Neural cell (in vitro differentiated cells): ENCODE data around the gene EDN1. TPM values are rescaled to one million over a fixed set of nuclear protein-coding genes. Genes with fewer than 3 reads are reported as not detected.
A peak's percentile ranks its signal among the peaks of the same experiment; 100 is the strongest.

ENCODE experiments used
- H2AFZ ChIP-seq: fragments of 200-600, 300-800 bp; sonication (generic), shearing (Covaris generic); 2 replicates; pipeline ENCODE4 v1.6.0; 2014; ENCODE audit warnings: low read depth, mild to moderate bottlenecking, antibody characterized with exemption, low read length, moderate library complexity
- H3F3A ChIP-seq: fragments of 200-600 bp; shearing (Covaris generic); 2 replicates; pipeline ENCODE4 v1.6.1; 2016; ENCODE audit warnings: mild to moderate bottlenecking, moderate library complexity, mixed read lengths, antibody characterized with exemption, low read length; ENCODE audit not compliant: insufficient read depth, poor library complexity, severe bottlenecking
- H3K27ac ChIP-seq: fragments of 200-600, 300-800 bp; sonication (generic), shearing (Covaris generic); 2 replicates; pipeline ENCODE4 v1.5.1; 2014; ENCODE audit warnings: mild to moderate bottlenecking, low read length, moderate library complexity
- H3K27me3 ChIP-seq: fragments of 300-800, 200-600 bp; sonication (generic), shearing (Covaris generic); 2 replicates; pipeline ENCODE4 v1.6.0; 2014; ENCODE audit warnings: mild to moderate bottlenecking, low read depth, low read length, moderate library complexity; ENCODE audit not compliant: insufficient read depth
- H3K36me3 ChIP-seq: fragments of 300-800, 200-600 bp; sonication (generic), shearing (Covaris generic); 2 replicates; pipeline ENCODE4 v1.5.1; 2014; ENCODE audit warnings: mild to moderate bottlenecking, antibody characterized with exemption, low read length, moderate library complexity; ENCODE audit not compliant: insufficient read depth
- H3K4me2 ChIP-seq: fragments of 300-800, 200-600 bp; sonication (generic), shearing (Covaris generic); 2 replicates; pipeline ENCODE4 v1.6.0; 2014; ENCODE audit warnings: mild to moderate bottlenecking, low read length
- H3K4me3 ChIP-seq: fragments of 300-800, 200-600 bp; sonication (generic), shearing (Covaris generic); 2 replicates; pipeline ENCODE4 v1.5.1; 2014; ENCODE audit warnings: mild to moderate bottlenecking, low read length, moderate library complexity
- H3K79me2 ChIP-seq: fragments of 200-600 bp; shearing (Covaris generic); replicated peaks from 2 replicates; pipeline ENCODE4 v1.6.0; 2014; ENCODE audit warnings: mild to moderate bottlenecking, low read length, moderate library complexity; ENCODE audit not compliant: insufficient read depth
- H3K9ac ChIP-seq: fragments of 300-800, 200-600 bp; sonication (generic), shearing (Covaris generic); 2 replicates; pipeline ENCODE4 v1.6.1; 2016; ENCODE audit warnings: mild to moderate bottlenecking, low read length, mixed read lengths
- H3K9me2 ChIP-seq: fragments of 200-600 bp; shearing (Covaris generic); 2 replicates; pipeline ENCODE4 v1.6.1; 2016; ENCODE audit warnings: mild to moderate bottlenecking, low read length, mixed read lengths; ENCODE audit not compliant: insufficient read depth
- H3K9me3 ChIP-seq: fragments of 200-600, 300-800 bp; sonication (generic), shearing (Covaris generic); 2 replicates; pipeline ENCODE4 v1.6.1; 2016; ENCODE audit warnings: mild to moderate bottlenecking, mixed run types, low read length, moderate library complexity, mixed read lengths
- H4K20me1 ChIP-seq: fragments of 200-600 bp; shearing (Covaris generic); 2 replicates; pipeline ENCODE4 v1.6.1; 2016; ENCODE audit warnings: mild to moderate bottlenecking, mixed run types; ENCODE audit not compliant: insufficient read depth
- CTCF ChIP-seq: fragments of 450-650 bp; IDR thresholded peaks from 2 replicates; pipeline ENCODE4 v1.5.1; 2014; ENCODE audit warnings: antibody characterized with exemption, mild to moderate bottlenecking, moderate library complexity; ENCODE audit not compliant: poor library complexity, severe bottlenecking
- EP300 ChIP-seq: fragments of 450-650 bp; conservative IDR thresholded peaks from 2 replicates; pipeline ENCODE4 v1.6.1; 2014; ENCODE audit warnings: antibody characterized with exemption, mild to moderate bottlenecking, moderate library complexity; ENCODE audit not compliant: poor library complexity, severe bottlenecking
- EZH2 ChIP-seq: fragments of 200-600, 300-800 bp; shearing (Covaris generic), sonication (generic); IDR thresholded peaks from 2 replicates; pipeline ENCODE4 v1.6.1; 2014; ENCODE audit warnings: antibody characterized with exemption, low read length, borderline replicate concordance, mild to moderate bottlenecking; ENCODE audit not compliant: insufficient read depth, poor library complexity, severe bottlenecking
- MXI1 ChIP-seq: fragments of 450-650 bp; conservative IDR thresholded peaks from 2 replicates; pipeline ENCODE4 v1.6.1; 2014; ENCODE audit warnings: antibody characterized with exemption, mild to moderate bottlenecking; ENCODE audit not compliant: poor library complexity, severe bottlenecking
- POLR2AphosphoS5 ChIP-seq: IDR thresholded peaks from 2 replicates; pipeline ENCODE4 v1.6.1; 2012
- RAD21 ChIP-seq: fragments of 450-650 bp; conservative IDR thresholded peaks from 2 replicates; pipeline ENCODE4 v1.6.1; 2014; ENCODE audit warnings: antibody characterized with exemption, mild to moderate bottlenecking, moderate library complexity
- REST ChIP-seq: IDR thresholded peaks from 2 replicates; pipeline ENCODE4 v1.6.1; 2012; ENCODE audit warnings: borderline replicate concordance
- SMC3 ChIP-seq: fragments of 450-650 bp; conservative IDR thresholded peaks from 2 replicates; pipeline ENCODE4 v1.6.1; 2014; ENCODE audit warnings: antibody characterized with exemption, mild to moderate bottlenecking, moderate library complexity; ENCODE audit not compliant: poor library complexity
- TAF1 ChIP-seq: IDR thresholded peaks from 2 replicates; pipeline ENCODE4 v1.6.1; 2012; ENCODE audit warnings: low read depth
- polyA minus RNA-seq: library from RNA; depleted of rRNA, polyadenylated mRNA; stranded (reverse); fragments of >200 nt; gene quantifications from 2 replicates; pipeline ENCODE4 v1.2.3, GENCODE V29; 2014
- polyA plus RNA-seq: library from polyadenylated mRNA; depleted of rRNA; stranded (reverse); fragments of >200 nt; gene quantifications from 2 replicates; pipeline ENCODE4 v1.2.3, GENCODE V29; 2014

Gene EDN1
- polyA plus RNA-seq: 2.2 and 2.7 TPM in 2 replicates
- polyA minus RNA-seq: 0.69 TPM in 1 of 2 replicates, not detected in the other

GRCh38 chr6:12289933-12290820, at the start of gene EDN1:
TSS of gene EDN1 (plus strand) at chr6:12290361. CDS start at chr6:12290630, 269 bp downstream.
- Histone ChIP-seq H3F3A (no peaks in the 10 kb centered on the region), H3K9me3 (no peaks in the 10 kb centered on the region), H3K79me2 (no peaks in the 10 kb centered on the region), H3K4me2 (peak within 1 kb of the TSS; percentile 20), H3K9ac (no peak within 1 kb of the TSS), H3K27ac (no peak within 1 kb of the TSS), H3K36me3 (no peaks in the 10 kb centered on the region), H2AFZ (no peak within 1 kb of the TSS), H3K27me3 (peaks cover 41% of the 10 kb centered on the region), H3K9me2 (no peaks in the 10 kb centered on the region), H4K20me1 (no peaks in the 10 kb centered on the region), H3K4me3 (peak within 1 kb of the TSS; percentile 57)
- peak; percentile 65 for TF ChIP-seq SMC3
- no peak for TF ChIP-seq EZH2
- TF ChIP-seq CTCF: peak; percentile 68
- peak; percentile 21 for TF ChIP-seq POLR2AphosphoS5
- TF ChIP-seq RAD21: peak; percentile 60

GRCh38 chr6:12241493-12242175, 48.5 kb upstream of the EDN1 start:
- no peak overlapping the region for H3K4me3 ChIP-seq
- H4K20me1 ChIP-seq: no peaks in the 10 kb centered on the region
- no peaks in the 10 kb centered on the region for H3K27me3 ChIP-seq
- H3K9me2 ChIP-seq: no peaks in the 10 kb centered on the region
- TF ChIP-seq SMC3: no peak
- no peak for TF ChIP-seq EP300
- no peak for TF ChIP-seq REST
- TF ChIP-seq TAF1: no peak
- no peak for TF ChIP-seq EZH2
- TF ChIP-seq RAD21: no peak
- no peak for TF ChIP-seq MXI1
- no peak for TF ChIP-seq POLR2AphosphoS5
- TF ChIP-seq CTCF: no peak
- no peaks in the 10 kb centered on the region for H3F3A ChIP-seq
- no peaks in the 10 kb centered on the region for H3K79me2 ChIP-seq
- H3K9ac ChIP-seq: no peak overlapping the region
- H3K27ac ChIP-seq: no peak overlapping the region
- no peak overlapping the region for H3K4me2 ChIP-seq
- H3K36me3 ChIP-seq: no peaks in the 10 kb centered on the region
- no peak overlapping the region for H2AFZ ChIP-seq
- H3K9me3 ChIP-seq: no peaks in the 10 kb centered on the region
